ENCODE measurements around the gene ADAMTS2. TPM values are rescaled to one million over a fixed set of nuclear protein-coding genes. Genes with fewer than 3 reads are reported as not detected.
A peak's percentile ranks its signal among the peaks of the same experiment; 100 is the strongest.

Gene ADAMTS2
- total and polyA plus RNA-seq, 3 donors from 2014 or later: 10.9 to 19.8 (median 13.6) TPM

DNA sequence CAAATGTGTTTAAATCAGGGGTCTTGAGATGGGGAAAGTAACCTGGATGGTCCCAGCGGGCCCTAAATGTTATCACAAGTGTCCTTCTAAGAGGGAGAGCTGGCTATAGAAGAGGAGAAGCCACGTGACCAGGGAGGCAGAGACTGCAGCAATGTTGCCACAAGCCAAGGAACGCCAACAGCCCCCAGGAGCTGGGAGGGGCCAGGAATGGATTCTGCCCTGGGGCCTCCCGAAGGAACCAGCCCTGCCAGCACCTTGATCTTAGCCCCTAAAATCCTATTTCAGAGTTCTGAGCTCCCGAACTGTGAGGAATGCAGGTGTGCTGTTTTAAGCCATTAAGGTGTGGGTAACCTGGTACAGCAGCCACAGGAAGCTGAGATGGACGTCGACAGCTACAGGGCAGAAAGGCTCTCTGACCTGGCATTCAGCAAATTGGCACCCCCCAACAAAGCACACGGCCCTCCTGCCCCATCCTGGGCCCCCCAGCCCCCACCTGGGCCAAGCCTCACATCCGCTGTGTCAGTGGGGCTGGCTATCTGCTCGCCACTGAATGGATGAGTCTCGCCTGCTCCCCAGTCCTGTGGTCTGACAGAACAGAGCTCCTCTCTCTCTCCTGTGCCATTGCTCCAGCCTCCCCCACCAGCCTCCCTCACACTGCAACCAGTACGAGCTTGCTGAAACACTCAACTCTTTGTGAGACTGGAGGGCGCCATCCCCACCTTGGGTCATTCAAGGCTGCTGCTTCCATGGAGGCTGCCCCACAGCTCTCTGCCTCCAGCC is 78.8 kb downstream of the ADAMTS2 start:
- Histone ChIP-seq H3K27me3 (no peaks in the 10 kb centered on the region), H3K27ac (peak overlapping the region in 1 of 2 donors; percentile 44), H3K4me1 (peaks cover 64% of the 10 kb centered on the region), H3K9me3 (no peaks in the 10 kb centered on the region), H3K4me3 (no peak overlapping the region), H3K36me3 (ENCODE audit: low read depth, missing control alignments) (no peaks in the 10 kb centered on the region)
- intact Hi-C loops (cut with DNase I; ENCODE audit: low total_unique reads): no loop called here
- TF ChIP-seq, protein P1, sequence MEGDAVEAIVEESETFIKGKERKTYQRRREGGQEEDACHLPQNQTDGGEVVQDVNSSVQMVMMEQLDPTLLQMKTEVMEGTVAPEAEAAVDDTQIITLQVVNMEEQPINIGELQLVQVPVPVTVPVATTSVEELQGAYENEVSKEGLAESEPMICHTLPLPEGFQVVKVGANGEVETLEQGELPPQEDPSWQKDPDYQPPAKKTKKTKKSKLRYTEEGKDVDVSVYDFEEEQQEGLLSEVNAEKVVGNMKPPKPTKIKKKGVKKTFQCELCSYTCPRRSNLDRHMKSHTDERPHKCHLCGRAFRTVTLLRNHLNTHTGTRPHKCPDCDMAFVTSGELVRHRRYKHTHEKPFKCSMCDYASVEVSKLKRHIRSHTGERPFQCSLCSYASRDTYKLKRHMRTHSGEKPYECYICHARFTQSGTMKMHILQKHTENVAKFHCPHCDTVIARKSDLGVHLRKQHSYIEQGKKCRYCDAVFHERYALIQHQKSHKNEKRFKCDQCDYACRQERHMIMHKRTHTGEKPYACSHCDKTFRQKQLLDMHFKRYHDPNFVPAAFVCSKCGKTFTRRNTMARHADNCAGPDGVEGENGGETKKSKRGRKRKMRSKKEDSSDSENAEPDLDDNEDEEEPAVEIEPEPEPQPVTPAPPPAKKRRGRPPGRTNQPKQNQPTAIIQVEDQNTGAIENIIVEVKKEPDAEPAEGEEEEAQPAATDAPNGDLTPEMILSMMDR (IDR thresholded peaks at IDR 0.05): no peak
- no peak for TF ChIP-seq POLR2A (IDR thresholded peaks at IDR 0.05)
- WGBS, 2 donors: 77 to 78% methylated on average over 10 to 13 of the region's 13 CpGs
- peak; percentile 79 for DNase-seq

DNA sequence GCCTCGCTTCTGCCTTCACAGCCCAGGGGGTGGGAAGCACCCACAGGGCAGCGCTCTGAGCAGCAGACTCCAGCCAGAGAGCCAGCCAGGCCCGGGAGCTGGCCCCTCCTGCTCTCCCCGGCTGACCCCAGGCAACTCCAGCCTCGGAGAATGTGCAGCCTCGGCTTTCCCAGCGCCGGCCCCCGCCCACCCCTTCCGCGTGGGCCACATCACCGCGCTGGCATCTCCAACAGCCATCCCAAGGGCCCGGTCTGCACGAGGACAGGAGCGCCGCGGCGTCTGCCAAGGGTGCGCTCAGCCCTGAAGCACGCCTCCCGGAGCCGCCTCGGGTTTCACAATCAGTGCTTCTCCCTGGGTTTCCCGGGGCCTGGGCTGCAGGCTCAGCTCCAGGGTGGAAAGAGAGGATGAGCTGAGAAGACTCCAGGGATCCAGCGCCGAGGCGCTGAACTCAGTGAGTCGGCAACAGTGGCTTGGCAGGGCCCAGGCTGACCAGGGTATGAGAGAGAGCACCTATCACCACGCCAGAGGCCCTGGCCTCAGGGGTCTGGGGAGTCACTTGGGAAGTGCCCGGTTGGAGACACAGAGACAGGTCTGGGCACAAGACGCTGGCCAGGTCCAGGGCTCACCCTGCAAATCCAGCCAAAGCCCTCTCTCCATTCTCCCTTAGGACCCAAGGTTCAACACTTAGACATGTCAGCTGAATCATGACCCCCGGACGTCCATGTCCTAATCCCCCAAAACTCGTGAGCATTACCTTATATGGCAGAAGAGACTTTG is 79.6 kb downstream of the ADAMTS2 start:
- 22 to 74% methylated on average over 3 to 35 of the region's 35 CpGs for WGBS, 2 donors
- no peak for TF ChIP-seq POLR2A (IDR thresholded peaks at IDR 0.05)
- TF ChIP-seq, protein P1 (IDR thresholded peaks at IDR 0.05): no peak
- no peak overlapping the region for H3K4me3 ChIP-seq
- peak; percentile 92 for DNase-seq
- intact Hi-C loops (cut with DNase I; ENCODE audit: low total_unique reads): no loop called here
- no peaks in the 10 kb centered on the region for H3K36me3 ChIP-seq (ENCODE audit: low read depth, missing control alignments)
- H3K4me1 ChIP-seq: peaks cover 57% of the 10 kb centered on the region
- H3K27me3 ChIP-seq: no peaks in the 10 kb centered on the region
- peak overlapping the region in 1 of 2 donors; percentile 44 for H3K27ac ChIP-seq
- H3K9me3 ChIP-seq: no peaks in the 10 kb centered on the region

DNA sequence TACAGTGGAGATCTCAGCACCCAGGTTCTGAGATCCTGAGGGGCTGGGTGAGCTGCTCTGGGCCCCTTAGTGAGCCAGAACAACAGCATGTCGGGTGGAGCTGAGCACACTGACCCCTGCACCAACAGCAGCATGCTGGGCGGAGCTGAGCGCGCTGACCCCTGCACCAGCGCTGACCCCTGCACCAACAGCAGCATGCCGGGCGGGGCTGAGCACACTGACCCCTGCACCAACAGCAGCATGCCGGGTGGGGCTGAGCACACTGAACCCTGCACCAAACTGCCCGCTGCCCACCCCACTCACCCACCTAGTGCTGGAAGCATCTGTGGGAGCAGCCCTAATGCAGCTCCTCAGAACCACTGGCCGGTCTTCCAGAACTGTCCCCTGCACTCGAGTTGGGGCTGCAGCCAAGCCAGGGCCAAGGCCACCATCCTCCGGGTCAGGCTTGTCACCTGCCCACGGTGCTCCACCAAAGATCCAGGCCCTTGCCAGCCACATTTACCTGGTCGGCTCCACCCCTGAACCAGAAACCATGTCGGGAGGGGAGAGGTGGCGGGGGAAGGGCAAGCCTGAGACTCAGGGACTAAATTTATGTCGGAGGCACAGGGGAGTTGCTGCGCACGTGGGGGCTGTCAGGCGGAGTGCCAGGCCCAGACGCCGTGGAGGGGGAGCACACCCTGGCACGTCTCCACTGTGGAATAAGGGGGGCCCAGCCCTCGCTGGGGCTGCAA is 80.3 kb downstream of the ADAMTS2 start:
- no peak for DNase-seq
- 59 to 62% methylated on average over 8 to 23 of the region's 24 CpGs for WGBS, 2 donors
- no peak overlapping the region for H3K4me3 ChIP-seq

DNA sequence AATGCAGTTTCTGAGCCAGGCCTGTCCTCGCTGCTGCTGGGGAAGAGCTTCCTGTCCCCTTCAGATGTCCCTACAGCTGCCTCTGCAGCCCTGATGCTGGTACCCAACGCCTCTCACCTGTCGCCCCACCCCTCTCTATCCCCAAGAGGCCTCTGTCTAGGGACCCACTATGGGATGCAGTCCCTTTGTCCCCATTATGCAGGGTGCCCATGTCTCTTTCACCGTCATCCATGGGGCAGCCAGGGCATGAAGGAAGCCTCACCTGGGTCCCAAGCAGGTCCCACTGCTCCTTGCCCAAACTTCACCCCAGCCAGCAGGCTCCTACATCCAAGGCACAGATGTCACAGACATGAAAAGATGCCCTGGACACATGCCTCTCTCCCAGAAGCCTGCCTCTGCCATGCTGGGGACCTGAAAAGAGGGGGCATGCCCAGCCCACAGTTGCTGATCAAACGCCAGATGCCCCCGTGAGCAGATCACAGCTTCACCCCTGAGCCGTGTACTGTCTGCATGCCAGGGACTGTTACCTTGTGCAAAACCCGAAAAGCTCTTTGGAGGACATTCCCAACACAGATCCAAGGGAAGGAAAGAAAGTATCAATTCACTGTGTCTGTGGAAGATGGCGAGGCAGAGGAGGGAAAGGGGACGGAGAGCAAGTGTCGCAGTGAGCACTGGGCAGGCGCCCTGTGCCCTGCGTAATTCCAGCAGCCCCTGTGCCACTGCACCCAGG is 81.0 kb downstream of the ADAMTS2 start:
- H3K36me3 ChIP-seq (ENCODE audit: low read depth, missing control alignments): no peaks in the 10 kb centered on the region
- H3K4me1 ChIP-seq: peaks cover 47% of the 10 kb centered on the region
- 71 to 79% methylated on average over 11 to 13 of the region's 13 CpGs for WGBS, 2 donors
- no peaks in the 10 kb centered on the region for H3K9me3 ChIP-seq
- H3K27ac ChIP-seq: no peak overlapping the region
- peak; percentile 14 for DNase-seq
- no peak overlapping the region for H3K4me3 ChIP-seq
- TF ChIP-seq, protein P1 (IDR thresholded peaks at IDR 0.05): no peak
- TF ChIP-seq POLR2A (IDR thresholded peaks at IDR 0.05): no peak
- intact Hi-C loops (cut with DNase I; ENCODE audit: low total_unique reads): no loop called here
- H3K27me3 ChIP-seq: no peaks in the 10 kb centered on the region

More for the DNA sequence above, 80.3 kb downstream of the ADAMTS2 start:
- Histone ChIP-seq H3K9me3 (no peaks in the 10 kb centered on the region), H3K27ac (peak overlapping the region in 1 of 2 donors; percentile 44), H3K36me3 (ENCODE audit: low read depth, missing control alignments) (no peaks in the 10 kb centered on the region), H3K27me3 (no peaks in the 10 kb centered on the region), H3K4me1 (peaks cover 49% of the 10 kb centered on the region)
- intact Hi-C loops (cut with DNase I; ENCODE audit: low total_unique reads): no loop called here
- TF ChIP-seq, protein P1 (IDR thresholded peaks at IDR 0.05): no peak
- TF ChIP-seq POLR2A (IDR thresholded peaks at IDR 0.05): no peak
